GM21423 (cell line): ENCODE data around the gene AQP5.

ENCODE experiments used
- ATAC-seq: cut with Tn5 transposase; IDR thresholded peaks from one replicate; pipeline ENCODE4 v1.9.1; 2021; ENCODE audit warnings: mild to moderate bottlenecking, moderate library complexity; ENCODE audit not compliant: unreplicated experiment

The AQP5 gene

GRCh38 chr12:49963976-49964815, 2.5 kb downstream of the AQP5 start:
- no peak for ATAC-seq

GRCh38 chr12:49964849-49965624, 3.4 kb downstream of the AQP5 start:
- ATAC-seq: no peak

DNA sequence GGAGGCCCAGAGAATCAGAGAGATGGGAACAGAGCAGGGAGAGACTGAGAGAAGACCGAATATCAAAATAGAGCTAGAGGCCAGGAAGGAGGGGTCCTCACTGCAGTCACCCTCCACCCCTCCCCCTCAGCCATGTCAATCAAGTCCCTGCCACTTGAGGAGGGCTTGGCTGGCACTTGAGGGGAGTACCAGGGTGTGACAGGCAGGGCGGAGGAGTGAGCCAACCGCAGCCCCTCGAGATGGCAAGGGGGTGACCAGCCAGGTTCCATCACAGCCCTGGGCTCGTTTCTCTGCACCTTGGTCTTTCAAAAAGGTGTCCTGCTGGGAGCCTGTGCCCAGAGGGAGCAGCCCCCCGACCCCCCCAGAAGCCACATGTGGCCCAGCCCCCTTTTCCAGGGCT, 4.2 kb downstream of the AQP5 start:
- ATAC-seq: no peak

DNA sequence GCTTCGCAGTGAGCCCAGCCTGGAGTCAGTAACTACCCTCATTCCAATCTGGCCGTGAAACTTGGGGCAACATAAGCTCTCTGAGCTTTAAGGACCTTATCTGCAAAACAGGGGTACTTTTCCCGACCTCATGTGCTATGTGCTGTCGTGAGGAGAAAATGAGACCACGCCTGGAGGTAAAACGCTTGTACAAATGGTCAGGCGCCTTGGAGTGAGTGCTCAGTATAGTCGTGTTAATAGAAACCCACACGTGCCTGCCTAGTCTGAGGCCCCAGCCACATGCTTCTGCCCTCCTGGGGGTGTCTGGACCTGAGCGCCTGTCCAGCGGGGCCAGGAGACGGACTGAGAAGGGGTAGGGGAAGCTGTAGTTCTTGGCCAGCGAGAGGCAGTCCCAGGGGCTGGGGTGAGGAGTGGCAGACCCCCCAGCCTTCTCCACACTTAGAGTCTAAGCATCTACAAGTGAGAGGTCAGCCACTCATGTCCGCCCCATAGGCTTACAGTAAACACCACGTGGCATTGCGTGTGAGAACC, 4.9 kb downstream of the AQP5 start:
- no peak for ATAC-seq

GRCh38 chr12:49967042-49967776, 5.5 kb downstream of the AQP5 start:
- peak; percentile 63 for ATAC-seq

GRCh38 chr12:49967777-49968250, 6.1 kb downstream of the AQP5 start:
- no peak for ATAC-seq

DNA sequence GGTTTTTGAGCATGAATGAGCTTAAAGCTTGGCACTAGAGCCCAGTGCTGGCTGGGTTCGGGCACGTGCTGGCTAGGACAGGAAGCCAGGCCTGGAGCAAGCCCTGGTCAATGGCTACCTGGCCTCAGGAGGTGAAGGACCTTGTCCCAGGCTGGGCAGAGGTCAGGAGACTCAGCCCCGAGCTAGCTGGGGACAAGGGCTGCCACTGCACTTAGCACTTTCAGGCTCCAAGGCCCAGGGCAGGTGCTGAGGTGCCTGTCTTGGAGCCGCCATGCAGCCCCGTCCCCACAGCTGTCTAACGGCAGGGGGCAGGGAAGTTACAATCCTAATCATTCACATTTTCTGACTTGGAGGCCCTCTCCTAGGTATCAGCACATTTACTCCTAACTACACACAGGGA, 6.8 kb downstream of the AQP5 start:
- no peak for ATAC-seq

GRCh38 chr12:49969027-49969426, 7.4 kb downstream of the AQP5 start:
- no peak for ATAC-seq

GRCh38 chr12:49969651-49970429, 8.2 kb downstream of the AQP5 start:
- ATAC-seq: no peak

- ATAC-seq: no peak
Observed at GRCh38 chr12:49970658-49971057, 9.0 kb downstream of the AQP5 start.

- ATAC-seq: no peak
Observed at GRCh38 chr12:49971141-49971540, 9.5 kb downstream of the AQP5 start.

DNA sequence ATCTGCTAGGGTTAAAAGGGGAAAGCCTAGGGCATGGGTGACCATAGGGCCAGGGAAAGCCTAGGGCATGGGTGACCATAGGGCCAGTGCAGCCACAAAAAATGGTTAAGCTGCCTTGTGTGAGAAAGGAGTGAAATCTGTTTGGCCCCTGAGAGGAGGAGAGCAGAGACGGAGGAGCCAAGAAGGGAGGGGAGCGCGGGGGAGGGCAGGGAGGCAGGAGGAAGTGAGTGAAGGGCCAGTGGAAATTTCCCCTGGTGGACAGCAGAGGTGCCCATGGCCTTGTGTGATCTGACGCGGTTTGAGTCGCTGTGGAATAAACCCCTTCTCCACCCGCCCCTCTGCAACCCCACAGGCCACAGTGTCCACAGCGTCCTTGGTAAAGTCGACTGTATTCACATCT, 10.5 kb downstream of the AQP5 start:
- no peak for ATAC-seq

GRCh38 chr12:49972641-49973360, 11.1 kb downstream of the AQP5 start, which contains the start of gene AQP6:
TSS of gene AQP6 (plus strand) at chr12:49972947. CDS start at chr12:49973174, 227 bp downstream.
- no peak for ATAC-seq

GRCh38 chr12:49973361-49973830, 11.7 kb downstream of the AQP5 start:
- no peak for ATAC-seq

DNA sequence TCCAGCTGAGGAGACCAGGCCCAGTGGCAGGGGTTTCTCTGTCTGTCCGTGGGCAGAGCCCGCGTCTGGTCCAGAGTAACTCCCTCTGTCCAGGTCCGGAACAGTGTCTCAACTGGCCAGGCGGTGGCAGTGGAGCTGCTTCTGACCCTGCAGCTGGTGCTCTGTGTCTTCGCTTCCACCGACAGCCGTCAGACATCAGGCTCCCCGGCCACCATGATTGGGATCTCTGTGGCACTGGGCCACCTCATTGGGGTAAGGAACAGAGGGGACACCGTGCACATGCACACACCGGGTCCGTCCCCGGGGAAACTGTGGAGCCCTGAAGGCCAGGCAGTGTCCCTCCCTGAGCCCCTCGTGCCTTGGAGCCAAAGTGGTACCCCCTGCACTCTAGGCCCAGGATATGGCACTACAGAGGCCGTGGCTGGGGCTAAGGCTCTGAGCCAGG, 12.6 kb downstream of the AQP5 start:
- no peak for ATAC-seq

DNA sequence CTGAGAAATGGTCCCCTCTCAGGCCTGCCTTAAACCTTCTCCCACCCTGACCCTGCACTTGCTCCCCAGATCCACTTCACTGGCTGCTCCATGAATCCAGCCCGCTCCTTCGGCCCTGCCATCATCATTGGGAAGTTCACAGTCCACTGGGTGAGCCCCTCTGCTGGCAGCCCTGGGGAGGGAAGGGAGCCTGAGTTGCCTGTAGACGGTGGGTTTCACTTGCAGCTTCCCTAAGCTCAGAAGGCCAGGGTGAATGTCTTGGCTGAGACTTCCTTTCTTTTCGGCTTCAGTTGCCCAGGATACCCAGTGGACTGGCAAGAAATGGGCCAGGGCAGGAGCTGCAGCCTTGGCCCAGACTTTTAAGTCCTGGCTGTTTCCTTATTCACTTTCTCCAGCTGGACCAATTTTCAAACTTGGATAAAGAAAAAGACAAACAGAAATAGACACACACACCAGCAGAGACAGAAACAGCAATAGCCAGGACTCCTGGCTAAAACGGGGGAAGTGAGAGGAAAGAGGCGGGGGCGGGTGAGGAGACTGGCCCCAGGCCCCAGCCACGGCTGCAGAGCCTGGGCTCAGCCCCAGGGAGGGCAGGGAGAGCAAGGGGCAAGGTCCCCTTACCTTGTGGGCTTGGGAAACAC, 13.1 kb downstream of the AQP5 start:
- no peak for ATAC-seq

GRCh38 chr12:49975318-49975761, 13.7 kb downstream of the AQP5 start:
- no peak for ATAC-seq

DNA sequence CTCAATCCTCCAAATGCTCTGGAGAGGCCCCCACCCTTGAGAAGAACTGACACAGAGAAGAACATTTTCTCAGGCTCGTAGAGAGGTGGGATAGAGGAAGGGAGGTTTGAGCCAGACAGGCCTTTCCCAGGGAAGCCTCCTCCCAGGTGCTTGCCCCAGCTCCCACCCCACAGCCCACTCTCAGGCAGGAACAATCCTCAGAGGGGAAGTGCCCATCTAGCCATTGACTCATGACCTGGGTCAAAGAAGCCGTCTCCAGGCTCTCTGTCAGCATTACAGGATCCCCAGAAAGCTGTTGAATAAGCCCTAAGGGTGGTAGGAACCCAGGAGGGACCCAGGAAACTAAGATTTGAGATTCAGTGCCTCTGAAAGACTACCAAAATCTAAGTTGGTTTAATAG, 14.9 kb downstream of the AQP5 start:
- no peak for ATAC-seq

DNA sequence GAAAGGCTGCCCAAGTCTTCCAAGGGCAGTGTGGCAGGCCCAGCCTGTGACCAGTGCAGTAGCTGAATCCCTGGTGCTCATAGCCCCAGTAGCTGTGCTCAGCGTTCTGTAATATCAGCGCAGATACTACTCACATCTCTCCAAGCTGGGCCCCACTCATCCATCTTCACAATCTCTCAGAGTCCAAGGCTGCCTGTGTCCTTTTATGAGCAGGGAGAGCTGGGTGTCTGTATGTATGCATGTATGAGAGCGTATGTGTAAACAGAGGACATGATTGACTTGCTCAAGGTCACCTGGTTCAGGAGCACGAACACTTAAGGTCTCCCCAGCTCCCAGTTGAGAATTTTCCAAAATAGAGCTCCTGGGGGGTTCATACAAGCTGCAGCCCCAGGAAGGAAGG, 16.5 kb downstream of the AQP5 start:
- no peak for ATAC-seq
